ENCODE results near the gene IL34.

IL34 gene

GRCh38 chr16:70700101-70701020 is 54.0 kb downstream of the IL34 start:
- TF ChIP-seq CTCF (conservative IDR thresholded peaks at IDR 0.05; ENCODE audit: control insufficient read depth, insufficient read depth, low read depth, low read length) = no peak
- H3K4me3 ChIP-seq (ENCODE audit: control insufficient read depth, low read depth, low read length) = no peak overlapping the region

GRCh38 chr16:70701036-70701435 is 54.7 kb downstream of the IL34 start:
- no peak for TF ChIP-seq CTCF (conservative IDR thresholded peaks at IDR 0.05; ENCODE audit: control insufficient read depth, insufficient read depth, low read depth, low read length)
- H3K4me3 ChIP-seq (ENCODE audit: control insufficient read depth, low read depth, low read length) = no peak overlapping the region
- no peak for DNase-seq (ENCODE audit: low read depth)

More at GRCh38 chr16:70700101-70701020, 54.0 kb downstream of the IL34 start:
- DNase-seq (ENCODE audit: low read depth) = no peak

- no peak overlapping the region for H3K4me3 ChIP-seq (ENCODE audit: control insufficient read depth, low read depth, low read length)
- TF ChIP-seq CTCF (conservative IDR thresholded peaks at IDR 0.05; ENCODE audit: control insufficient read depth, insufficient read depth, low read depth, low read length) = no peak
- no peak for DNase-seq (ENCODE audit: low read depth)
Measured at GRCh38 chr16:70701596-70701995, 55.2 kb downstream of the IL34 start.

- no peak for DNase-seq (ENCODE audit: low read depth)
- TF ChIP-seq CTCF (conservative IDR thresholded peaks at IDR 0.05; ENCODE audit: control insufficient read depth, insufficient read depth, low read depth, low read length) = no peak
- H3K4me3 ChIP-seq (ENCODE audit: control insufficient read depth, low read depth, low read length) = no peak overlapping the region
Measured at GRCh38 chr16:70701998-70702397, 55.6 kb downstream of the IL34 start.

GRCh38 chr16:70702624-70703023 is 56.3 kb downstream of the IL34 start:
- no peak overlapping the region for H3K4me3 ChIP-seq (ENCODE audit: control insufficient read depth, low read depth, low read length)
- DNase-seq (ENCODE audit: low read depth) = no peak
- TF ChIP-seq CTCF (conservative IDR thresholded peaks at IDR 0.05; ENCODE audit: control insufficient read depth, insufficient read depth, low read depth, low read length) = no peak

GRCh38 chr16:70703041-70703834 is 56.9 kb downstream of the IL34 start:
- peak; percentile 87 for DNase-seq (ENCODE audit: low read depth)
- peak; percentile 30 for TF ChIP-seq CTCF (conservative IDR thresholded peaks at IDR 0.05; ENCODE audit: control insufficient read depth, insufficient read depth, low read depth, low read length)
- no peak overlapping the region for H3K4me3 ChIP-seq (ENCODE audit: control insufficient read depth, low read depth, low read length)
